ENCODE results near the gene CD58. TPM values are rescaled to one million over a fixed set of nuclear protein-coding genes. Genes with fewer than 3 reads are reported as not detected.

Gene CD58
- polyA plus RNA-seq, 1 donor (not counting 4 experiments of a cell fraction or from before 2014, with no cell fraction given), result 38.6 TPM

DNA sequence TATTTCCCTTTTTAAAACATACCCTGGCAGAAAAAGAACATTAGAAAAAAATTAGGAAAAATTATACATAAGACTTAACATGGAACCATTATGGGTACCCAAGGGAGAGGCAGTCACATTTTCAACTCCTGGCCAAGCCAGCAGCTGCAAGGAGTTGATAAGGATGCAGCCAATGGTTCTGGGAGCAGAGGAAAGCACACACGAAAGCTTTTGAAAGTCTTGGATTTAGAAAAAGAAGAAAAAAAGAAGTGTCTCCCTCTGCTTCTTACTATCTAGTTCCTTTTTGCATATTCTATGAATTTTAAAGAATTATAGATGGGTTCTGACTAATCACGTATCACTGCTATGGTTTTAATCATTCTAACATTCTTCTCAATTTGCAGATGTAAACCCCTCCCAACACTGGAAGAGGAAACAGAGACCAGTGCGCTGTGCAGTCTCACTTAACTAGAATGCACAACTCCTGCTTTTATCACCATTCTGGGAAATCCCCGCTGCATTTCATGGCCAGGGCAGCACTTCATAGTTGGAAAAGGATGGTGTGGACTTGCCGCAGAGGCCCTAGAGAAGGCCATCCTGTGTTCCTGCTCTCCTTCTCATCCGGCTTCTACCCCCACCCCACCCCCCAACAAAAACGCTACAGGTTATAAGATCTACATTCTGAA, 2.7 kb upstream of the CD58 start:
- dilution Hi-C loops (cut with MboI; ENCODE audit: extremely low pct_ligation_motif_present, low sequenced_read_pairs), result no loop called here
- TF ChIP-seq EZH2 (IDR thresholded peaks at IDR 0.05; ENCODE audit: low read length), result no peak
- TF ChIP-seq, protein P1, sequence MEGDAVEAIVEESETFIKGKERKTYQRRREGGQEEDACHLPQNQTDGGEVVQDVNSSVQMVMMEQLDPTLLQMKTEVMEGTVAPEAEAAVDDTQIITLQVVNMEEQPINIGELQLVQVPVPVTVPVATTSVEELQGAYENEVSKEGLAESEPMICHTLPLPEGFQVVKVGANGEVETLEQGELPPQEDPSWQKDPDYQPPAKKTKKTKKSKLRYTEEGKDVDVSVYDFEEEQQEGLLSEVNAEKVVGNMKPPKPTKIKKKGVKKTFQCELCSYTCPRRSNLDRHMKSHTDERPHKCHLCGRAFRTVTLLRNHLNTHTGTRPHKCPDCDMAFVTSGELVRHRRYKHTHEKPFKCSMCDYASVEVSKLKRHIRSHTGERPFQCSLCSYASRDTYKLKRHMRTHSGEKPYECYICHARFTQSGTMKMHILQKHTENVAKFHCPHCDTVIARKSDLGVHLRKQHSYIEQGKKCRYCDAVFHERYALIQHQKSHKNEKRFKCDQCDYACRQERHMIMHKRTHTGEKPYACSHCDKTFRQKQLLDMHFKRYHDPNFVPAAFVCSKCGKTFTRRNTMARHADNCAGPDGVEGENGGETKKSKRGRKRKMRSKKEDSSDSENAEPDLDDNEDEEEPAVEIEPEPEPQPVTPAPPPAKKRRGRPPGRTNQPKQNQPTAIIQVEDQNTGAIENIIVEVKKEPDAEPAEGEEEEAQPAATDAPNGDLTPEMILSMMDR (optimal IDR thresholded peaks at IDR 0.05 in 1 of 3, IDR thresholded peaks at IDR 0.05 in 1 of 3, conservative IDR thresholded peaks at IDR 0.05 in 1 of 3; ENCODE audit: extremely low read depth in 1 of 3, insufficient read depth in 2 of 3, low read length in 3 of 3), result no peak
- Histone ChIP-seq H2AFZ (ENCODE audit: control insufficient read depth, low read length) (no peak overlapping the region), H4K20me1 (ENCODE audit: control insufficient read depth, extremely low read depth, insufficient read depth, low read length) (no peaks in the 10 kb centered on the region), H3K4me3 (ENCODE audit: control insufficient read depth in 2 of 3, extremely low read depth in 1 of 3, insufficient read depth in 2 of 3, low read depth in 1 of 3, low read length in 3 of 3) (no peak overlapping the region), H3K9me3 (ENCODE audit: control insufficient read depth, low read depth, low read length) (no peaks in the 10 kb centered on the region), H3K9me1 (ENCODE audit: control insufficient read depth, extremely low read depth, insufficient read depth, low read length) (no peaks in the 10 kb centered on the region), H3K79me2 (ENCODE audit: control insufficient read depth, insufficient read depth, low read length) (peaks cover 14% of the 10 kb centered on the region), H3K4me1 (ENCODE audit: control insufficient read depth, extremely low read depth, insufficient read depth, low read length) (peaks cover 17% of the 10 kb centered on the region), H3K27ac (ENCODE audit: control insufficient read depth, insufficient read depth, low read length) (no peak overlapping the region), H3K36me3 (ENCODE audit: control insufficient read depth in 2 of 2, extremely low read depth in 1 of 2, insufficient read depth in 2 of 2, low read length in 2 of 2) (peaks cover 4 to 12% of the 10 kb centered on the region in 2 experiments), H3K27me3 (ENCODE audit: control insufficient read depth, extremely low read depth, insufficient read depth, low read length) (no peaks in the 10 kb centered on the region), H3K9ac (ENCODE audit: control insufficient read depth, extremely low read depth, insufficient read depth, low read length) (no peak overlapping the region), H3K4me2 (ENCODE audit: control insufficient read depth, extremely low read depth, insufficient read depth, low read depth, low read length) (no peak overlapping the region)
- DNase-seq (ENCODE audit: low read depth, low spot score) (no peak), FAIRE-seq (no peak)

DNA sequence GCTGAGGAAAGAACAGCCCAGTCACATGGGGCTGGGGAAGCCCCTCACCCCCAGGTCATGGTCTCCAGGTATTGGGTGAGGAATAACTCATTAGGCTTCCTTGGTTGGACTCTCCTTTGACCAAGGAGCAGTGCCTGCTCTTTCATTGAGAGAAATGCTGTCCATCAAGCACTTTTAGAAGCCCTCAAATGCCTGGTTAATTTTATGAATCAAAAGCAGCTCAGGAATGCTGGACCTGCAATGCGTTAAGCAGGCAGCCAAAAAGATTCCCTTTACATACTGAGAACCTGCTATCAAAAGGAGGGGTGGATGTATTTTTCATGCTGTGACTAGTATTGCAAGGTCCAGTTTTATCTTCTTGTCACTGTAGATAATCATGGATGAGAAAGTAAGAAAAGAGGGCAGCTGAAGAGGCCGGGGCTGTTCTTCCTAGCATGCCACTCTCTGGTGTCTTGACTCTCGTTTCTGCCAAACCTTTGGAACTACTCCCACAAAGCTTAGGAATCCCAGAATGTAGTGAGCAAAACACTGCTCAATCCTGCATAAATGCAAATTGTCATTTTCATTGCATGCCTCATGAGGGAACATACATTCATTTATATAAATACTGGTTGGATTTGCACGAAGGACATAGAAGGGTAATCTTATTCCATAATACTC, 2.1 kb upstream of the CD58 start:
- Histone ChIP-seq H4K20me1 (ENCODE audit: control insufficient read depth, extremely low read depth, insufficient read depth, low read length) (no peaks in the 10 kb centered on the region), H3K9me1 (ENCODE audit: control insufficient read depth, extremely low read depth, insufficient read depth, low read length) (no peaks in the 10 kb centered on the region), H3K4me2 (ENCODE audit: control insufficient read depth, extremely low read depth, insufficient read depth, low read depth, low read length) (no peak overlapping the region), H3K27me3 (ENCODE audit: control insufficient read depth, extremely low read depth, insufficient read depth, low read length) (no peaks in the 10 kb centered on the region), H3K4me1 (ENCODE audit: control insufficient read depth, extremely low read depth, insufficient read depth, low read length) (peaks cover 17% of the 10 kb centered on the region), H3K36me3 (ENCODE audit: control insufficient read depth in 2 of 2, extremely low read depth in 1 of 2, insufficient read depth in 2 of 2, low read length in 2 of 2) (peaks cover 4 to 10% of the 10 kb centered on the region in 2 experiments), H3K79me2 (ENCODE audit: control insufficient read depth, insufficient read depth, low read length) (peaks cover 16% of the 10 kb centered on the region), H3K9me3 (ENCODE audit: control insufficient read depth, low read depth, low read length) (no peaks in the 10 kb centered on the region), H3K4me3 (ENCODE audit: control insufficient read depth in 2 of 3, extremely low read depth in 1 of 3, insufficient read depth in 2 of 3, low read depth in 1 of 3, low read length in 3 of 3) (no peak overlapping the region), H3K27ac (ENCODE audit: control insufficient read depth, insufficient read depth, low read length) (no peak overlapping the region), H2AFZ (ENCODE audit: control insufficient read depth, low read length) (no peak overlapping the region), H3K9ac (ENCODE audit: control insufficient read depth, extremely low read depth, insufficient read depth, low read length) (no peak overlapping the region)
- no peak for FAIRE-seq
- dilution Hi-C loops (cut with MboI; ENCODE audit: extremely low pct_ligation_motif_present, low sequenced_read_pairs), result no loop called here
- no peak for DNase-seq (ENCODE audit: low read depth, low spot score)
- TF ChIP-seq, protein P1 (optimal IDR thresholded peaks at IDR 0.05 in 1 of 3, IDR thresholded peaks at IDR 0.05 in 1 of 3, conservative IDR thresholded peaks at IDR 0.05 in 1 of 3; ENCODE audit: extremely low read depth in 1 of 3, insufficient read depth in 2 of 3, low read length in 3 of 3), result no peak
- TF ChIP-seq EZH2 (IDR thresholded peaks at IDR 0.05; ENCODE audit: low read length), result no peak

Data from keratinocyte (primary cell).